Activated naive CD4-positive, alpha-beta T cell treated with anti-CD3 and anti-CD28 coated beads, Interleukin-2, amount 50 U/mL, for 72 hours (primary cell): ENCODE results near the gene DNAJC18. TPM values are rescaled to one million over a fixed set of nuclear protein-coding genes. Genes with fewer than 3 reads are reported as not detected.
"Not testable (repeated sequence)": the region's sequence is repeated elsewhere in the genome, so short reads cannot be mapped to it uniquely, and the experiment has no call there.

Experiments used
- ATAC-seq, 2 donors: fragments of 150-1000 bp; cut with Tn5 transposase; 2 replicates each; pipeline ENCODE4 v1.10.0; 2021; ENCODE audit warnings: mild to moderate bottlenecking in 2 of 2, moderate library complexity in 2 of 2
- DNase-seq, 2 donors: peaks; one replicate each; pipeline ENCODE4 v3.0.0; 2021 to 2022; ENCODE audit warnings: low spot score in 2 of 2
- H3K27ac Mint-ChIP-seq, 2 donors: one replicate each; pipeline ENCODE4 v1.8.0; 2022; ENCODE audit warnings: mild to moderate bottlenecking in 2 of 2, mixed read lengths in 2 of 2
- H3K36me3 Mint-ChIP-seq, 2 donors: one replicate each; pipeline ENCODE4 v1.8.0; 2022; ENCODE audit warnings: mixed read lengths in 2 of 2
- H3K9me3 Mint-ChIP-seq, 2 donors: one replicate each; pipeline ENCODE4 v1.8.0; 2022; ENCODE audit warnings: mixed read lengths in 2 of 2
- total RNA-seq, 2 donors: library from RNA; stranded (reverse); gene quantifications; one replicate each; pipeline ENCODE4 v1.2.3, GENCODE V29; 2022

DNAJC18 gene
- total RNA-seq, 2 donors from 2014 or later: 13.5 to 47.3 TPM

GRCh38 chr5:139416651-139417050 is 22.7 kb downstream of the DNAJC18 start:
- DNase-seq (no peak), ATAC-seq (no peak)
- Mint-ChIP-seq H3K27ac (peak overlapping the region; percentile 97 to 98), H3K9me3 (no peaks in the 10 kb centered on the region), H3K36me3 (peaks cover 23 to 58% of the 10 kb centered on the region in 2 donors)

GRCh38 chr5:139415869-139416268 is 23.5 kb downstream of the DNAJC18 start:
- no peak for ATAC-seq
- peak overlapping the region; percentile 97 to 98 for H3K27ac Mint-ChIP-seq
- no peaks in the 10 kb centered on the region for H3K9me3 Mint-ChIP-seq

GRCh38 chr5:139415221-139415861 is 24.0 kb downstream of the DNAJC18 start:
- H3K27ac Mint-ChIP-seq: peak overlapping the region; percentile 97 to 98
- ATAC-seq (peak; percentile 78 to 79), DNase-seq (no peak)
- H3K9me3 Mint-ChIP-seq: no peaks in the 10 kb centered on the region
- H3K36me3 Mint-ChIP-seq: peaks cover 16 to 60% of the 10 kb centered on the region in 2 donors

More at GRCh38 chr5:139415869-139416268, 23.5 kb downstream of the DNAJC18 start:
- DNase-seq: no peak
- peaks cover 21 to 63% of the 10 kb centered on the region in 2 donors for H3K36me3 Mint-ChIP-seq

GRCh38 chr5:139414581-139415130 is 24.7 kb downstream of the DNAJC18 start:
- Mint-ChIP-seq H3K36me3 (peaks cover 16 to 59% of the 10 kb centered on the region in 2 donors), H3K27ac (peak overlapping the region; percentile 97 to 98), H3K9me3 (no peaks in the 10 kb centered on the region)
- ATAC-seq: peak; percentile 21 to 63
- DNase-seq: no peak

- ATAC-seq (peak; percentile 56 to 76), DNase-seq (no peak)
- H3K9me3 Mint-ChIP-seq: no peaks in the 10 kb centered on the region
- H3K27ac Mint-ChIP-seq: peak overlapping the region; percentile 97 to 98
- H3K36me3 Mint-ChIP-seq: peaks cover 16 to 52% of the 10 kb centered on the region in 2 donors
Observed at GRCh38 chr5:139413963-139414362, 25.4 kb downstream of the DNAJC18 start.

- Mint-ChIP-seq H3K36me3 (peaks cover 9 to 44% of the 10 kb centered on the region in 2 donors), H3K9me3 (no peaks in the 10 kb centered on the region), H3K27ac (peak overlapping the region; percentile 97 to 98)
- DNase-seq: no peak
- ATAC-seq: no peak
Observed at GRCh38 chr5:139413153-139413552, 26.2 kb downstream of the DNAJC18 start.

GRCh38 chr5:139410993-139411828 is 28.1 kb downstream of the DNAJC18 start:
- Mint-ChIP-seq H3K27ac (no peak overlapping the region), H3K9me3 (no peaks in the 10 kb centered on the region), H3K36me3 (peaks cover 9 to 31% of the 10 kb centered on the region in 2 donors)
- DNase-seq (peak in 1 of 2 donors; percentile 31), ATAC-seq (no peak)

- H3K27ac Mint-ChIP-seq: no peak overlapping the region
- H3K36me3 Mint-ChIP-seq: peaks cover 9 to 25% of the 10 kb centered on the region in 2 donors
- no peaks in the 10 kb centered on the region for H3K9me3 Mint-ChIP-seq
- DNase-seq (peak in 1 of 2 donors; percentile 3), ATAC-seq (no peak)
Observed at GRCh38 chr5:139410121-139410992, 29.0 kb downstream of the DNAJC18 start.

GRCh38 chr5:139409116-139409515 is 30.2 kb downstream of the DNAJC18 start:
- H3K9me3 Mint-ChIP-seq, H3K27ac Mint-ChIP-seq, ATAC-seq: not testable (repeated sequence)
- H3K36me3 Mint-ChIP-seq: peaks cover 9 to 25% of the 10 kb centered on the region in 2 donors
- DNase-seq: peak in 1 of 2 donors; percentile 9

- Mint-ChIP-seq H3K9me3 (no peaks in the 10 kb centered on the region), H3K27ac (peak overlapping the region in 1 of 2 donors; percentile 6), H3K36me3 (peaks cover 6 to 16% of the 10 kb centered on the region in 2 donors)
- DNase-seq: no peak
- ATAC-seq: no peak
Observed at GRCh38 chr5:139408191-139408590, 31.1 kb downstream of the DNAJC18 start.

GRCh38 chr5:139407517-139407916 is 31.8 kb downstream of the DNAJC18 start:
- ATAC-seq (no peak), DNase-seq (no peak)
- Mint-ChIP-seq H3K27ac (peak overlapping the region; percentile 6 to 33), H3K9me3 (no peaks in the 10 kb centered on the region), H3K36me3 (peaks cover 0 to 9% of the 10 kb centered on the region in 2 donors)

- DNase-seq (no peak), ATAC-seq (no peak)
- H3K36me3 Mint-ChIP-seq: peaks cover 0 to 7% of the 10 kb centered on the region in 2 donors
- no peaks in the 10 kb centered on the region for H3K9me3 Mint-ChIP-seq
- peak overlapping the region in 1 of 2 donors; percentile 6 for H3K27ac Mint-ChIP-seq
Observed at GRCh38 chr5:139406963-139407362, 32.4 kb downstream of the DNAJC18 start.

- Mint-ChIP-seq H3K27ac (peak overlapping the region; percentile 92 to 98), H3K36me3 (peaks cover 0 to under 1% of the 10 kb centered on the region in 2 donors), H3K9me3 (no peaks in the 10 kb centered on the region)
- ATAC-seq: no peak
- DNase-seq: no peak
Observed at GRCh38 chr5:139404484-139404840, 34.9 kb downstream of the DNAJC18 start.

GRCh38 chr5:139403787-139404483 is 35.4 kb downstream of the DNAJC18 start, which contains the start of gene SPATA24:
Gene SPATA24 (minus strand): TSS chr5:139404089. CDS start chr5:139404060, 29 bp downstream.
- ATAC-seq (peak; percentile 94), DNase-seq (peak; percentile 97)
- Mint-ChIP-seq H3K36me3 (peaks cover 0 to 5% of the 10 kb centered on the region in 2 donors), H3K27ac (peak within 1 kb of the TSS; percentile 92 to 98), H3K9me3 (no peaks in the 10 kb centered on the region)

- Mint-ChIP-seq H3K27ac (peak overlapping the region; percentile 92 to 98), H3K36me3 (peaks cover 0 to 5% of the 10 kb centered on the region in 2 donors), H3K9me3 (no peaks in the 10 kb centered on the region)
- peak in 1 of 2 donors; percentile 0 for ATAC-seq
- DNase-seq: no peak
Observed at GRCh38 chr5:139403418-139403786, 35.9 kb downstream of the DNAJC18 start.
